Osteoblast (primary cell): ENCODE measurements around the gene SPATS1. TPM values are rescaled to one million over a fixed set of nuclear protein-coding genes. Genes with fewer than 3 reads are reported as not detected.
A peak's percentile ranks its signal among the peaks of the same experiment; 100 is the strongest.

Source experiments
- DNase-seq: peaks from one replicate; pipeline ENCODE4 v3.0.0; 2011; ENCODE audit warnings: low spot score, mixed read lengths; ENCODE audit not compliant: insufficient read length; ENCODE audit errors: missing footprints
- H2AFZ ChIP-seq: 2 replicates; pipeline ENCODE4 v1.6.0; 2011; ENCODE audit warnings: mild to moderate bottlenecking, low read length
- H3K27ac ChIP-seq: 2 replicates; pipeline ENCODE4 v1.5.1; 2011; ENCODE audit warnings: mild to moderate bottlenecking, low read depth, low read length, moderate library complexity
- H3K27me3 ChIP-seq: 2 replicates; pipeline ENCODE4 v1.6.0; 2012; ENCODE audit warnings: mild to moderate bottlenecking, control low read depth, inconsistent platforms, low read length, moderate library complexity; ENCODE audit not compliant: insufficient read depth
- H3K36me3 ChIP-seq: 2 replicates; pipeline ENCODE4 v1.5.1; 2011; ENCODE audit warnings: mild to moderate bottlenecking, low read length, control low read depth, moderate library complexity; ENCODE audit not compliant: insufficient read depth
- H3K4me1 ChIP-seq: 2 replicates; pipeline ENCODE4 v1.5.1; 2011; ENCODE audit warnings: mild to moderate bottlenecking, low read length, control low read depth, moderate library complexity; ENCODE audit not compliant: insufficient read depth
- H3K4me2 ChIP-seq: 2 replicates; pipeline ENCODE4 v1.6.0; 2011; ENCODE audit warnings: mild to moderate bottlenecking, low read length; ENCODE audit not compliant: insufficient read depth
- H3K4me3 ChIP-seq: fragments of 200-600 bp; sonication (generic); 3 replicates; pipeline ENCODE4 v1.5.1; 2012; ENCODE audit warnings: mild to moderate bottlenecking, low read length, inconsistent platforms; ENCODE audit not compliant: insufficient read depth
- H3K79me2 ChIP-seq: 2 replicates; pipeline ENCODE4 v1.6.0; 2012; ENCODE audit warnings: mild to moderate bottlenecking, low read length, control low read depth, inconsistent platforms; ENCODE audit not compliant: insufficient read depth
- H3K9me3 ChIP-seq: 2 replicates; pipeline ENCODE4 v1.5.1; 2011; ENCODE audit warnings: low read depth, low read length, control low read depth
- H4K20me1 ChIP-seq: 2 replicates; pipeline ENCODE4 v1.6.0; 2012; ENCODE audit warnings: mild to moderate bottlenecking, low read length, control low read depth; ENCODE audit not compliant: insufficient read depth
- CTCF ChIP-seq: IDR thresholded peaks from 2 replicates; pipeline ENCODE4 v1.5.1; 2011; ENCODE audit warnings: mild to moderate bottlenecking, low read depth, low read length, moderate library complexity; ENCODE audit errors: extremely low read depth
- total RNA-seq: library from RNA; depleted of rRNA; stranded (reverse); fragments of >200 nt; gene quantifications from 2 replicates; pipeline ENCODE4 v1.2.3, GENCODE V29; 2012

SPATS1 gene
- total RNA-seq, 1 donor, result not detected

- DNase-seq, result peak; percentile 96
These were observed 37.9 kb upstream of the SPATS1 start for GRCh38 chr6:44304282-44305199.

DNA sequence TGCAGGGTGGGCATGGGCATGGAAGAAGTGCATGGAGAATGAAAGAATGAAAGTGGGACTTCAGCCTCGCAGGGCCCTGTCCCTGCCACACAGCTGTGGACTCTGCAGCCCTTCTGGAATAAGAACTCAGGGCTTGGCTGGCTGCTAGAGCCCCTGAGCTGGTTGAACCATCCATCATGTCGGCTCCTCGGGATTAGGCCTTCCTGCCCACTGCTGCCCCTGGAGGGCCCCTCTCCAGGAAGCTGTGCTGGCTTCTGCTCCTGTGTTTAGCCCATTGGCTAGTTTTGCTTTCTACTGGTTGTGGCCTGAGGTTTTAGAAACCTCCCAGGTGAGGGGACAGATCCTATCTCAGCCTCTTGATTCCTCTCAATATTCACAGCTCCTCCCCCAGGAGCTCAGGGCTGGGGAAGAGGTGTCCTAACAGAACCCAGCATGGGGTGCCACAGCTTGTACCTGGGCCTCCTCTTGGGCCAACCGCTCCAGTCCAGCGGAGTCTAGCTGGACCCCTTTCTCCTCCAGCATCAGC, 37.2 kb upstream of the SPATS1 start:
- Histone ChIP-seq H3K27me3 (no peaks in the 10 kb centered on the region), H3K9me3 (no peaks in the 10 kb centered on the region), H2AFZ (no peak overlapping the region), H3K4me1 (peaks cover 8% of the 10 kb centered on the region), H3K27ac (no peak overlapping the region), H4K20me1 (peaks cover 2% of the 10 kb centered on the region), H3K4me3 (no peak overlapping the region), H3K79me2 (no peaks in the 10 kb centered on the region), H3K36me3 (peaks cover 64% of the 10 kb centered on the region), H3K4me2 (no peak overlapping the region)
- no peak for DNase-seq
- no peak for TF ChIP-seq CTCF

More at GRCh38 chr6:44304282-44305199, 37.9 kb upstream of the SPATS1 start:
- Histone ChIP-seq H3K79me2 (no peaks in the 10 kb centered on the region), H3K27me3 (no peaks in the 10 kb centered on the region), H2AFZ (no peak overlapping the region), H3K4me1 (peaks cover 6% of the 10 kb centered on the region), H3K4me3 (no peak overlapping the region), H3K27ac (no peak overlapping the region), H3K36me3 (peaks cover 59% of the 10 kb centered on the region), H3K4me2 (no peak overlapping the region), H3K9me3 (no peaks in the 10 kb centered on the region), H4K20me1 (peaks cover 2% of the 10 kb centered on the region)
- peak; percentile 69 for TF ChIP-seq CTCF

DNA sequence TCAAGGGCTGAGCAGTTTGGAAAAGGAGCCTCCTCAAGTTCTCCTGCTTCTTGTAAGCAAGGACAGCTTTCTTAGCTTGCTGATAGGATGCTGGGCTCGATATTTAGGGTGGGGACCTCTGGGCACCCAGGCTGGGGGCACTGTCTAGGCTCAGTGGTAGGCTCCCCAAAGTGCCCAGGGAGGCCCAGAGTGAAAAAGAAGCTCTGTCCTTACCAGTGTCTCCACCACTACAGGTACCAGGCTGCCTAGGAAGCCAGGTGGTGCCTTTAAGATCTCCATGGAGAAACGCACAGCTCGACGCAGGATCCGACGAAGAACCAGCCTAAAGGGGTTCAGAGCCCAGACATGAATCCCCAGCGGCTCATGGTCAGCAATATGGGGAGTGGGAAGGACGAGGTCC, 35.7 kb upstream of the SPATS1 start:
- no peak for TF ChIP-seq CTCF
- Histone ChIP-seq H4K20me1 (peaks cover 8% of the 10 kb centered on the region), H2AFZ (no peak overlapping the region), H3K4me1 (peaks cover 8% of the 10 kb centered on the region), H3K79me2 (peaks cover 3% of the 10 kb centered on the region), H3K36me3 (peaks cover 75% of the 10 kb centered on the region), H3K4me2 (no peak overlapping the region), H3K4me3 (no peak overlapping the region), H3K27me3 (no peaks in the 10 kb centered on the region), H3K9me3 (no peaks in the 10 kb centered on the region), H3K27ac (no peak overlapping the region)
- DNase-seq, result no peak

DNA sequence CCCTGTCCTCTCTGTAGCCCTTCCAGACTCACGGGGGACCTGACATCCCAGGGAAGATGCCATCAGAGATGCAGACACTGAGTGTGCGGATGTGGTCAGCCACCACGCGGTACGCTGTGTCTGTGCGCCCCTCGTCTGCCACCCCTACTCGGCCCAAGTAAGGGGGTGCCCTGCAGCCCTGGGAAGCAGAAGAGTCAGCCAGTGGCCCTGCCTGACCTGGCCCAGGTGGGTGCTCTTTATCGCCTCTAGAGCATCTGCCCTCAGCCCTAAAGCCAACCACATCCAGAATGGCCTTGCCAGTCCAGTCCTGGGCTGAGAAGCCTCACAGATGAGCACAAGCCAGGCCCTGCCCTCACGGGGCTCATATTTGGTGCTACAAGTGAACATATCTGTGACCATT, 35.2 kb upstream of the SPATS1 start:
- H3K27me3 ChIP-seq, result no peaks in the 10 kb centered on the region
- peaks cover 72% of the 10 kb centered on the region for H3K36me3 ChIP-seq
- no peaks in the 10 kb centered on the region for H3K9me3 ChIP-seq
- peaks cover 13% of the 10 kb centered on the region for H4K20me1 ChIP-seq
- H3K79me2 ChIP-seq, result peaks cover 8% of the 10 kb centered on the region
- H2AFZ ChIP-seq, result no peak overlapping the region
- no peak overlapping the region for H3K27ac ChIP-seq
- no peak overlapping the region for H3K4me2 ChIP-seq
- H3K4me1 ChIP-seq, result peaks cover 13% of the 10 kb centered on the region
- no peak overlapping the region for H3K4me3 ChIP-seq
- no peak for TF ChIP-seq CTCF
- DNase-seq, result no peak
